Large intestine (tissue), 3 donors: Measurements from ENCODE around the gene TEAD3. TPM values are rescaled to one million over a fixed set of nuclear protein-coding genes. Genes with fewer than 3 reads are reported as not detected.
"Not testable (repeated sequence)": the region's sequence is repeated elsewhere in the genome, so short reads cannot be mapped to it uniquely, and the experiment has no call there.

Source experiments
- DNase-seq, 2 donors: peaks; one replicate each; pipeline versions ENCODE4 v3.0.0 to v3.0.0-alpha.2; 2013
- H3K27ac ChIP-seq: one replicate; pipeline ENCODE4 v1.5.1; 2013; ENCODE audit warnings: low read length
- H3K27me3 ChIP-seq: 2 replicates; pipeline ENCODE4 v1.6.1; 2013; ENCODE audit warnings: low read length; ENCODE audit not compliant: control insufficient read depth, insufficient read depth
- H3K36me3 ChIP-seq: 2 replicates; pipeline ENCODE4 v1.6.1; 2013; ENCODE audit warnings: low read length; ENCODE audit not compliant: control insufficient read depth, insufficient read depth
- H3K4me1 ChIP-seq: one replicate; pipeline ENCODE4 v1.6.1; 2013; ENCODE audit warnings: low read length; ENCODE audit not compliant: control insufficient read depth, insufficient read depth
- H3K4me3 ChIP-seq: one replicate; pipeline ENCODE4 v1.5.1; 2013; ENCODE audit warnings: low read length
- H3K9me3 ChIP-seq: one replicate; pipeline ENCODE4 v1.6.1; 2013; ENCODE audit warnings: mild to moderate bottlenecking, low read depth, low read length, moderate library complexity; ENCODE audit not compliant: control insufficient read depth
- WGBS: methylation state at CpG from one replicate; pipeline ENCODE4 v1.1.5; 2013; ENCODE audit warnings: low lambda C conversion rate; ENCODE audit not compliant: insufficient coverage; 5-methylcytosine and 5-hydroxymethylcytosine counted together
- polyA plus RNA-seq: library from polyadenylated mRNA; unstranded; fragments of 120-200 nt; gene quantifications from one replicate; pipeline ENCODE4 v1.2.1, GENCODE V29; 2013

The TEAD3 gene
- polyA plus RNA-seq, 1 donor = 41.2 TPM

DNA sequence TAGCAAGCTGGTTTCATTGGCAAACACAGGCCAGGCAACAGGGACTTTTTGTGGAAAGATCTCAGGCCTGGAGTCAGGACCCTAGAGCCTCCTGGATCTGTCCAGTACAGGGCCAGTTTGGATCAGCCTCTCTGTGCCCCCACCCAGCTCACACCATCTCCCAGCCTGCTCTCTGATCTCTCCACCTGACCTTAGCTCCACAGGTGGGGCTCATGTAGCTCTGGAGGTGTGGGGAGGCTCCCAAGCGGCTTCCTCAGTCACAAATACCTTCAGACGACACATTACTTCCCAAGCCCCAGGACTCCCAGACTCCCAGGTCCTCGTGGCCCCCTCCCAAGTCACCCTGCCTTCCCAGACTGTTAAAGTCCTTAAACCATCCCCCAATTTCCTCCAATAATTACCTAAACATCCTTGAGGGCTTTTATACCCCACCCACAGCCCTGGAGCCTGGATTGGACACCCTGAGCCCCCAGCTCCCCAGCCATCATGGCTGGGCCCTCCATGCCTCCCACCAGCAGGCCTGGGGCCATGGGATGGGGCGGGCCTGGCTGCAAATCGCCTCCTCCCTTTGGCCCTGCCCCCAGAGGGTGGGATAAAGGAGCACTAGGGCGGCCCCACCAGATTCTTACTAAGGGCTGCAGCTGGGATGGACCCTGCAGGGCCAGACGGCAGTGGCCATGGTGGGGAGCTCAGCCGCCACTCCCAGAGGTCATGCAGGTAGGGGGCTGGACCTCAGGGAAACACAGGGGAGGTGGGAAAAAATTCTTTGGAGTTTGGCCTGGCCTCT, 60.6 kb downstream of the TEAD3 start:
- no CpG with 5 or more reads among the region's 8 CpGs for WGBS
- Histone ChIP-seq H3K27ac (no peak overlapping the region), H3K4me3 (no peak overlapping the region), H3K9me3 (no peaks in the 10 kb centered on the region), H3K36me3 (no peaks in the 10 kb centered on the region), H3K4me1 (peaks cover 13% of the 10 kb centered on the region), H3K27me3 (no peaks in the 10 kb centered on the region)
- no peak for DNase-seq

DNA sequence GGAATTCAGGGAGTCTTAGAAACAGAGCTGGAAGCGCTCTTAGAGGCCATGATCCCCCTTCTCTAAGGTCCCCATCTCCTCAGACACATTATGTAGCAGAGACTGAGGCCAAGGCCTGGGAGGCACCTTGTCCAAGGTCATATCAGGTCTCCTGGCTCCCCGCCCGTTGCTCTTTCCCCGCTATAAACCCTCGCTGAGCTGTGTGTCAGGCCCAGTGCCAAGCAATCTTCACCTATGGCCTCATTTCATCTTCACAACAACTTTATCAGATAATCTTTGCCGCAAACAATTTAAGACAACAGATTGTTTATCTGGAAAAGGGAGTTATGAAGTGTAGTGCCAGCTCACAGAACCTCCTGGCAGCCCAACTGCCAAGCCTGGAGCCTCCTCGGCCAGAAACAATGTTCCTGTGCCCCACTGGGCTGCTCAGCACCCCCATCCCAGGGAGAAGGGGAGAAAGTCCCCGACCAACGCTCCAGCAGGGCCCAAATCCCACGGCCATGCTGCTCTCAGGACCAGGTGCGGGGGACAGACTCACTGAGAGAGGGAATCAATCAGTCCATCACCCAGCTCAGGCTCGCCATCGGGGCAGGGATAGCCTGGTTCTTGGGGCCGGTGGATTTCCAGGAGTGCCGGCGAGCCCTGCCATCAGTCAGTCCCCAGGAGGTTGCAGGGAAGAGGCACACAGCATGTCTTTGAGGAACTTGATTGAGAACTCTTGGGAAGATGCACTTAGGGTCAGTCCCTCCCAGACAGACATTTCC, 61.6 kb downstream of the TEAD3 start:
- Histone ChIP-seq H3K27me3 (no peaks in the 10 kb centered on the region), H3K27ac (no peak overlapping the region), H3K4me1 (peaks cover 13% of the 10 kb centered on the region), H3K36me3 (no peaks in the 10 kb centered on the region), H3K9me3 (no peaks in the 10 kb centered on the region), H3K4me3 (no peak overlapping the region)
- peak; percentile 56 to 76 for DNase-seq
- WGBS = no CpG with 5 or more reads among the region's 16 CpGs

DNA sequence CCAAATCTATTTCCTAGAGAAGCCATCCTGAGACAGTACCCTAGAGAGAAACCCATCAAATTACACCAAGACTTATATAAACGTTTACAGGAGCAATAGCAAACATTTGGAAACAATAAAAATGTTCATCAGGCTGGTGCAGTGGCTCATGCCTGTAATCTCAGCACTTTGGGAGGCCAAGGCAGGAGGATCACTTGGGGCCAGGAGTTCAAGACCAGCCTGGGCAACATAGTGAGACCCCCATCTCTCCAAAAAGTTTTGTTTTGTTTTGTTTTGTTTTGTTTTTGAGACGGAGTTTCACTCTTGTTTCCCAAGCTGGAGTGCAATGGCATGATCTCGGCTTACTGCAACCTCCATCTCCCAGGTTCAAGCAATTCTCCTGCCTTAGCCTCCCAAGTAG, 64.2 kb downstream of the TEAD3 start:
- Histone ChIP-seq H3K4me1 (peaks cover 13% of the 10 kb centered on the region), H3K9me3 (peaks cover 12% of the 10 kb centered on the region)
- H3K27me3 ChIP-seq, DNase-seq, H3K36me3 ChIP-seq, H3K27ac ChIP-seq, H3K4me3 ChIP-seq: not testable (repeated sequence)
- WGBS = 100% methylated on average over 2 of the region's 3 CpGs

DNA sequence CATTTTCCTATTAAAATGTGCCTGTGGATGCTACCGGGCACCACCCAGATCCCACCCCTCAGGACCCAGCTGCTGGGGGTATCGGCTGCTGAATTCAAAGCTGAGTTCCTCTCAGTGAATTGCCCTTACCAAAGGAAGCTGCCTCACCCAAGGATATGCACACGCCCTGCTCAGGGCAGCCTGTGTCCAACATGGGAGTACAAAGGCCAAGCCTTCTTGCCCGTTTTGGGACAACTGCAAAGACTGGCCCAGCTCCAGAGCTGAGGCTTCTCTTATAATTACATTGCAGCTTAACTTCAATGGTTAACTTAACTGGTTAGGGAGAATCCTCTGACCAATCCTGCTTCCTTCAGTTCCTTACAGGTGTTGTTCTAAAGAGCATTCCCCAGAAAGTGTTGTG, 64.6 kb downstream of the TEAD3 start:
- Histone ChIP-seq H3K36me3 (peaks cover 8% of the 10 kb centered on the region), H3K4me1 (peaks cover 13% of the 10 kb centered on the region), H3K9me3 (peaks cover 16% of the 10 kb centered on the region), H3K27ac (no peak overlapping the region), H3K4me3 (no peak overlapping the region), H3K27me3 (no peaks in the 10 kb centered on the region)
- no CpG with 5 or more reads among the region's 4 CpGs for WGBS
- no peak for DNase-seq

DNA sequence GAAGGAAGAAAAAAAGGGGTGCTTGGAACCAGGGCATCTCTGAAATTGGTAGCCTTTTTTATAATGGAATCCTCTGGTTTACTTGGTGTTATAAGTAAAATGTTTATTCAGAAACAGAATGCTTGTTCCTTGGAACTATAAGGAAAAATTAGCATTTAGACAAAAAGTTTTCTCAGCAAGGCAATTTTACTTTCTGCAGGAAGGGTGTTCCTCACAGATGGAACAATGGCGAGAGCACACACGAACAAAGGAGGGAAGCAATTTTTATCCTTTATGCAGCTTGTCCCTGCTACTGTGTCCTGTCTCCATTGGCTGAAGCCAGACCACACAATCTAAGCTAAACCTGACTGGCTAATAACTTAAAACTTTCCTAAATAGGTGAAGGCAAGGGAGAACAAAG, 67.4 kb downstream of the TEAD3 start:
- WGBS = no CpG with 5 or more reads among the region's 2 CpGs
- no peak overlapping the region for H3K4me3 ChIP-seq

DNA sequence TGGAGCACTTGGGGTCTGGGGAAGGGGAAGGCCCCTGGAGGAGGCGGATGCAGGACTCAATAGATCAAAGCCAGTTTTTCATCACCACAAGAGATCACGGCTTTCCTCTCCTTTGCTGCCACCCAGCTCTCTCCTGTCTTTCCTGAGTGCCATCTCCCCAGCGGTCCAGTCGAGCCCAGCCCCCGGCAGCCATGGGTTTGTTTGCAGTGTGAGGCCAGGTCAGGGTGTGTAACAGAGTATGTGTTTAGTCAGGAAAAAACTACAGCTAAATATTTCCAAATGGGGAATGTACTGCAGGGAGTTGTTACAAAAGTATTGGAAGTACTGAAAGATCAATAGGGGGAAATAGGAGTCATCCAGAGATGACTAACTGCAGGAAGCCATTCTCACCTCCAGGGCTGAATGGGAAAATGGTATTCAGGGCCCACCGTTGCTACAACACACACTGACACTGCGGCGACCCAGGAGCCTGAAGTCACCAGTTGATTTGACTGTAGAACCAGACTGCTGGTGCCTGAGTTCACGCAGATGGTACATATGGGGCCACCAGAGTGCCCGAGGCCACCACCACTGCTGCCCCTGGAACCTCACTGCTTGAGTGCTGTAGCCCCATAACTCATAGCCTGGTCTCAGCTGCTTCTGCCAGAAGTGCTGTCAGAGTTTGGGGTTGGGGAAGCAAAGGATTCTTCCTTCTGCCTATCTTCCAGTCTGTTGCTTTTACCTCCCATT, 68.3 kb downstream of the TEAD3 start:
- H3K27me3 ChIP-seq = no peaks in the 10 kb centered on the region
- no peak overlapping the region for H3K4me3 ChIP-seq
- H3K4me1 ChIP-seq = peaks cover 4% of the 10 kb centered on the region
- no peak overlapping the region for H3K27ac ChIP-seq
- no CpG with 5 or more reads among the region's 10 CpGs for WGBS
- H3K36me3 ChIP-seq = peaks cover 40% of the 10 kb centered on the region
- peaks cover 16% of the 10 kb centered on the region for H3K9me3 ChIP-seq
- no peak for DNase-seq

More for the DNA sequence above, 67.4 kb downstream of the TEAD3 start:
- no peaks in the 10 kb centered on the region for H3K27me3 ChIP-seq
- H3K27ac ChIP-seq = no peak overlapping the region
- DNase-seq = no peak
- peaks cover 16% of the 10 kb centered on the region for H3K9me3 ChIP-seq
- H3K4me1 ChIP-seq = peaks cover 4% of the 10 kb centered on the region
- H3K36me3 ChIP-seq = peaks cover 31% of the 10 kb centered on the region

DNA sequence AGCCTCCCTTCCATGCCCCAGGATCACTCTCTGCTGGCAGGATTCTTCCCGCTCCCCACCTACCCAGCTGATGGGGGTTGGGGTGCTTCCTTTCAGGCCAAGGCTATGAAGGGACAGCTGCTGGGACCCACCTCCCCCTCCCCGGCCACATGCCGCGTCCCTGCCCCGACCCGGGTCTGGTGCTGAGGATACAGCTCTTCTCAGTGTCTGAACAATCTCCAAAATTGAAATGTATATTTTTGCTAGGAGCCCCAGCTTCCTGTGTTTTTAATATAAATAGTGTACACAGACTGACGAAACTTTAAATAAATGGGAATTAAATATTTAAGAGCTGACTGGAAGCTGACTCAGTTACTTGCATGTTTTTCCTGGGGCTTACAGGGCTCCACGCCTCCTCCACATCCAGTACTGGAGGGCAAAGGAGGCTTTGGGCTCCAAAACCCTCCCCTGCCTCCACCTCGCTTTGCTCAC, 69.0 kb downstream of the TEAD3 start:
- H3K4me3 ChIP-seq = no peak overlapping the region
- no peaks in the 10 kb centered on the region for H3K27me3 ChIP-seq
- no peak for DNase-seq
- no peak overlapping the region for H3K27ac ChIP-seq
- peaks cover 4% of the 10 kb centered on the region for H3K4me1 ChIP-seq
- peaks cover 42% of the 10 kb centered on the region for H3K36me3 ChIP-seq
- peaks cover 16% of the 10 kb centered on the region for H3K9me3 ChIP-seq
- 75% methylated on average over 1 of the region's 9 CpGs for WGBS

DNA sequence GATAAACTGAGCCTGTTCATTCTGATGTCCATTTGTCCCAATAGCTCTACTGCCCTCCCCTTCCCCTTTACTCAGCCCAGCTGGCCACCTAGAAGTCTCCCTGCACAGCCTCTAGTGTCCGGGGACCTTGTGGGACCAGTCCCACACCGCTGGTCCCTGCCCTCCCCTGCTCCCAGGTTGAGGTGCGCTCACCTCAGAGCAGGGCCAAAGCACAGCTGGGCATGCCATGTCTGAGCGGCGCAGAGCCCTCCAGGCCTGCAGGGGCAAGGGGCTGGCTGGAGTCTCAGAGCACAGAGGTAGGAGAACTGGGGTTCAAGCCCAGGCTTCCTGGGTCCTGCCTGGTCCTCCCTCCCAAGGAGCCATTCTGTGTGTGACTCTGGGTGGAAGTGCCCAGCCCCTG, 69.4 kb downstream of the TEAD3 start:
- DNase-seq = no peak
- Histone ChIP-seq H3K27ac (no peak overlapping the region), H3K36me3 (peaks cover 46% of the 10 kb centered on the region), H3K4me3 (no peak overlapping the region), H3K27me3 (no peaks in the 10 kb centered on the region), H3K4me1 (peaks cover 4% of the 10 kb centered on the region), H3K9me3 (peaks cover 16% of the 10 kb centered on the region)
- no CpG with 5 or more reads among the region's 5 CpGs for WGBS

DNA sequence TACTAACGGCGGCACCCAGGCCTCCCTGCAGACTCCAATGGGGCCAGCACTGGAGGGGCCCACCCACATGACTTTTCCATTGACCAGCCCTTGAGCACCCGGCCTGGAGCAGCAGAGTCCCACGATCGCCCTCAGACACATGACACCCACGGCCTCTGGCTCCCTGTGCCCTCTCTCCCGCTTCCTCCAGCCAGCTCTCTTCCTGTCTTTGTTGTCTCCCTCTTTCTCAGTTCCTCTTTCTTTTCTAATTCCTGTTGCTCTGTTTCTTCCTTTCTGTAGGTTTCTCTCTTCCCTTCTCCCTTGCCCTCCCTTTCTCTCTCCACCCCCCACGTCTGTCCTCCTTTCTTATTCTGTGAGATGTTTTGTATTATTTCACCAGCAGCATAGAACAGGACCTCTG, 70.8 kb downstream of the TEAD3 start:
- H3K27ac ChIP-seq = no peak overlapping the region
- peaks cover 55% of the 10 kb centered on the region for H3K36me3 ChIP-seq
- no peak overlapping the region for H3K4me3 ChIP-seq
- no CpG with 5 or more reads among the region's 8 CpGs for WGBS
- DNase-seq = no peak
- peaks cover 16% of the 10 kb centered on the region for H3K9me3 ChIP-seq
- H3K4me1 ChIP-seq = no peaks in the 10 kb centered on the region
- no peaks in the 10 kb centered on the region for H3K27me3 ChIP-seq

DNA sequence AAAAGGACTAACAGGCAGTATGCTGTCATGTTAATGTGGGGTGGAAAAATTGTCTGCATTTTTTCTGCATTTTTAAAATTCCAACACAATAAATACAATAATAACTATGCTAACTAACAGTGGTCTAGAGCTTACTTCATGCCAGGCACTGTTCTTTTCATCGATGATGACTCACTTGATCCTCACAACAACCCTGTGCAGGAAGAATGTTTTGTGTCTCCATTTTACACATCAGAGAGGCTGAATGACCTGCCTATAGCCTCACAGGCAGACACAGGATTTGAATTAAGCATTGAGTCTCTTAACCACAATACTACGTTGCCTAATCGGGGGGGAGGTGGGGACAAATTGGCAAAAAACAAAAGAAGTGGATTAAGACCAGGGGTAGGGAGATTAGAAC, 71.6 kb downstream of the TEAD3 start:
- H3K27ac ChIP-seq = no peak overlapping the region
- H3K4me3 ChIP-seq = no peak overlapping the region
- WGBS = 82% methylated on average over 3 of the region's 3 CpGs
- peaks cover 57% of the 10 kb centered on the region for H3K36me3 ChIP-seq
- H3K27me3 ChIP-seq = no peaks in the 10 kb centered on the region
- peaks cover 16% of the 10 kb centered on the region for H3K9me3 ChIP-seq
- no peaks in the 10 kb centered on the region for H3K4me1 ChIP-seq
- no peak for DNase-seq
